Keratinocyte (primary cell): Measurements from ENCODE around the gene NKX6-1. TPM values are rescaled to one million over a fixed set of nuclear protein-coding genes. Genes with fewer than 3 reads are reported as not detected.
A peak's percentile ranks its signal among the peaks of the same experiment; 100 is the strongest.

Experiments
- DNase-seq: peaks from one replicate; pipeline ENCODE4 v3.0.0-alpha.2; 2011; ENCODE audit warnings: low read depth, missing footprints, low spot score
- FAIRE-seq: peaks from 2 replicates; lab custom pipeline; 2011; peaks lifted over from hg19 to GRCh38; lab: Jason Lieb, UNC
- H2AFZ ChIP-seq: 2 replicates; pipeline ENCODE4 v1.6.0; 2012; ENCODE audit warnings: low read length, control low read depth, inconsistent platforms; ENCODE audit not compliant: control insufficient read depth
- H3K27ac ChIP-seq: 2 replicates; pipeline ENCODE4 v1.5.1; 2011; ENCODE audit warnings: low read length; ENCODE audit not compliant: control insufficient read depth, insufficient read depth
- H3K27me3 ChIP-seq: 3 replicates; pipeline ENCODE4 v1.6.0; 2011; ENCODE audit warnings: low read length; ENCODE audit not compliant: control insufficient read depth, insufficient read depth; ENCODE audit errors: extremely low read depth
- H3K36me3 ChIP-seq, 2 experiments: 2 replicates in 1 of 2; 3 replicates in 1 of 2; pipeline ENCODE4 v1.5.1; 2011; ENCODE audit warnings: low read length in 2 of 2, mild to moderate bottlenecking in 1 of 2; ENCODE audit not compliant: control insufficient read depth in 2 of 2, insufficient read depth in 2 of 2; ENCODE audit errors: extremely low read depth in 1 of 2
- H3K4me1 ChIP-seq: 3 replicates; pipeline ENCODE4 v1.5.1; 2011; ENCODE audit warnings: low read length; ENCODE audit not compliant: control insufficient read depth, insufficient read depth; ENCODE audit errors: extremely low read depth
- H3K4me2 ChIP-seq: 3 replicates; pipeline ENCODE4 v1.6.0; 2011; ENCODE audit warnings: low read depth, low read length; ENCODE audit not compliant: control insufficient read depth, insufficient read depth; ENCODE audit errors: extremely low read depth
- H3K4me3 ChIP-seq, 3 experiments: fragments of 200-600 bp in 1 of 3; sonication (generic) in 1 of 3; 2 replicates in 2 of 3; 3 replicates in 1 of 3; pipeline ENCODE4 v1.5.1; 2011 to 2016; ENCODE audit warnings: low read length in 3 of 3, mild to moderate bottlenecking in 3 of 3, control low read depth in 2 of 3, inconsistent platforms in 1 of 3, low read depth in 1 of 3, mixed read lengths in 1 of 3, mixed run types in 1 of 3, moderate library complexity in 1 of 3; ENCODE audit not compliant: control insufficient read depth in 2 of 3, insufficient read depth in 2 of 3; ENCODE audit errors: extremely low read depth in 1 of 3
- H3K79me2 ChIP-seq: 2 replicates; pipeline ENCODE4 v1.6.0; 2012; ENCODE audit warnings: low read length; ENCODE audit not compliant: control insufficient read depth, insufficient read depth
- H3K9ac ChIP-seq: 3 replicates; pipeline ENCODE4 v1.6.0; 2011; ENCODE audit warnings: low read length; ENCODE audit not compliant: control insufficient read depth, insufficient read depth; ENCODE audit errors: extremely low read depth
- H3K9me1 ChIP-seq: 3 replicates; pipeline ENCODE4 v1.6.0; 2011; ENCODE audit warnings: low read length; ENCODE audit not compliant: control insufficient read depth, insufficient read depth; ENCODE audit errors: extremely low read depth
- H3K9me3 ChIP-seq: 2 replicates; pipeline ENCODE4 v1.5.1; 2012; ENCODE audit warnings: low read depth, low read length; ENCODE audit not compliant: control insufficient read depth
- H4K20me1 ChIP-seq: 3 replicates; pipeline ENCODE4 v1.6.0; 2011; ENCODE audit warnings: low read length; ENCODE audit not compliant: control insufficient read depth, insufficient read depth; ENCODE audit errors: extremely low read depth
- CTCF ChIP-seq, 3 experiments: IDR thresholded peaks in 1 of 3; conservative IDR thresholded peaks in 1 of 3; optimal IDR thresholded peaks in 1 of 3; 2 replicates in 2 of 3; 3 replicates in 1 of 3; pipeline versions ENCODE3 to v1.5.1; 2011; ENCODE audit warnings: low read length in 3 of 3, mild to moderate bottlenecking in 3 of 3, moderate library complexity in 2 of 3, control low read depth in 1 of 3, inconsistent platforms in 1 of 3; ENCODE audit not compliant: insufficient read depth in 2 of 3; ENCODE audit errors: extremely low read depth in 1 of 3
- EZH2 ChIP-seq: IDR thresholded peaks from one replicate; pipeline ENCODE4 v1.6.1; 2012; ENCODE audit warnings: inconsistent platforms, mild to moderate bottlenecking, low read length, moderate library complexity
- dilution Hi-C: fragments of 300-500 bp; cut with MboI; formaldehyde crosslinking; loops from one replicate; pipeline ENCODE4 v1.7.0; 2020; ENCODE audit warnings: low sequenced_read_pairs; ENCODE audit not compliant: extremely low pct_ligation_motif_present
- polyA plus RNA-seq, 5 experiments: library from polyadenylated mRNA; depleted of rRNA in 3 of 5; stranded (reverse) in 3 of 5; stranded (forward) in 1 of 5; unstranded in 1 of 5; fragments of >200 nt; gene quantifications; 1 replicate in 1 of 5; 2 replicates in 3 of 5; 3 replicates in 1 of 5; pipeline versions ENCODE4 v1.2.1 to v1.2.3, GENCODE V29; 2011 to 2012; ENCODE audit warnings: missing spikeins in 2 of 5, low read depth in 1 of 5, low replicate concordance in 1 of 5

NKX6-1 gene
- polyA plus RNA-seq, 1 donor (not counting 4 experiments of a cell fraction or from before 2014, with no cell fraction given), result not detected

GRCh38 chr4:84503495-84504437 is 4.7 kb upstream of the NKX6-1 start:
- no peak overlapping the region for H3K9ac ChIP-seq
- peaks cover 69% of the 10 kb centered on the region for H3K27me3 ChIP-seq
- TF ChIP-seq CTCF (optimal IDR thresholded peaks at IDR 0.05 in 1 of 3, IDR thresholded peaks at IDR 0.05 in 1 of 3, conservative IDR thresholded peaks at IDR 0.05 in 1 of 3; ENCODE audit: extremely low read depth in 1 of 3, insufficient read depth in 2 of 3, low read length in 3 of 3) (peak; percentile 65 to 77 (median 71)), EZH2 (peak; percentile 59)
- no peak overlapping the region for H2AFZ ChIP-seq
- FAIRE-seq (peak; percentile 93), DNase-seq (no peak)
- no peak overlapping the region for H3K4me3 ChIP-seq
- dilution Hi-C loops, result no loop called here
- no peaks in the 10 kb centered on the region for H3K36me3 ChIP-seq
- peaks cover 2% of the 10 kb centered on the region for H3K9me3 ChIP-seq
- H3K4me2 ChIP-seq, result no peak overlapping the region
- no peaks in the 10 kb centered on the region for H3K79me2 ChIP-seq
- H3K4me1 ChIP-seq, result no peaks in the 10 kb centered on the region
- no peaks in the 10 kb centered on the region for H3K9me1 ChIP-seq
- no peaks in the 10 kb centered on the region for H4K20me1 ChIP-seq
- no peak overlapping the region for H3K27ac ChIP-seq

DNA sequence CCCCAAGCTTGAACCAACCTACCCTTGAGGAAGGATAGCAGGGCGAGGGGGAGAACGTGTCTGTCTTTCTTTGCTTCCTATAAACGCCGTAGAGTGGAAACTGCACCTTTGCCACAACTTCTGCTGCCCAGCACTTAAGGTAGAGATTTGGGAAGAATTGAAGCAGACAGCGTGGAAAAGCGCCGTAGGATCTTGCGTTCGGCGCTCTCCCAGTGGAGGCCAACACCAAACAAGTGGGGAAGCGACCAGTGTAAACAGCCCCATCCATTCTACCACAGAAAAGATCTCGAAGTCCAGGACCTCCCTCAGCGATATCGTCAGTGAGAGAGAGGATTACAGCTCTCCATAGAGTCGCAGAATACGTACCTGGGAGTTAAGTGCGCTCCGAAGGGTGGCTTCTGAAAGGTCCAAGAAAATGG is 3.9 kb upstream of the NKX6-1 start:
- DNase-seq, result no peak
- no peak overlapping the region for H3K4me3 ChIP-seq
- TF ChIP-seq EZH2 (peak; percentile 66), CTCF (optimal IDR thresholded peaks at IDR 0.05 in 1 of 3, IDR thresholded peaks at IDR 0.05 in 1 of 3, conservative IDR thresholded peaks at IDR 0.05 in 1 of 3; ENCODE audit: extremely low read depth in 1 of 3, insufficient read depth in 2 of 3, low read length in 3 of 3) (no peak)
- no peaks in the 10 kb centered on the region for H3K36me3 ChIP-seq
- H2AFZ ChIP-seq, result no peak overlapping the region
- H3K4me1 ChIP-seq, result peaks cover 3% of the 10 kb centered on the region
- dilution Hi-C loops, result no loop called here
- no peaks in the 10 kb centered on the region for H4K20me1 ChIP-seq
- no peak overlapping the region for H3K9ac ChIP-seq
- H3K27me3 ChIP-seq, result peaks cover 76% of the 10 kb centered on the region
- H3K9me3 ChIP-seq, result peaks cover 2% of the 10 kb centered on the region
- FAIRE-seq, result no peak
- no peaks in the 10 kb centered on the region for H3K9me1 ChIP-seq
- no peaks in the 10 kb centered on the region for H3K79me2 ChIP-seq
- H3K27ac ChIP-seq, result no peak overlapping the region
- H3K4me2 ChIP-seq, result no peak overlapping the region
